Glomerular visceral epithelial cell (primary cell): ENCODE data around the gene GSC.
"Not testable (repeated sequence)": the region's sequence is repeated elsewhere in the genome, so short reads cannot be mapped to it uniquely, and the experiment has no call there.

ENCODE experiments used
- DNase-seq: peaks from one replicate; pipeline ENCODE4 v3.0.0-alpha.2; 2016; ENCODE audit errors: extremely low spot score

Gene GSC

DNA sequence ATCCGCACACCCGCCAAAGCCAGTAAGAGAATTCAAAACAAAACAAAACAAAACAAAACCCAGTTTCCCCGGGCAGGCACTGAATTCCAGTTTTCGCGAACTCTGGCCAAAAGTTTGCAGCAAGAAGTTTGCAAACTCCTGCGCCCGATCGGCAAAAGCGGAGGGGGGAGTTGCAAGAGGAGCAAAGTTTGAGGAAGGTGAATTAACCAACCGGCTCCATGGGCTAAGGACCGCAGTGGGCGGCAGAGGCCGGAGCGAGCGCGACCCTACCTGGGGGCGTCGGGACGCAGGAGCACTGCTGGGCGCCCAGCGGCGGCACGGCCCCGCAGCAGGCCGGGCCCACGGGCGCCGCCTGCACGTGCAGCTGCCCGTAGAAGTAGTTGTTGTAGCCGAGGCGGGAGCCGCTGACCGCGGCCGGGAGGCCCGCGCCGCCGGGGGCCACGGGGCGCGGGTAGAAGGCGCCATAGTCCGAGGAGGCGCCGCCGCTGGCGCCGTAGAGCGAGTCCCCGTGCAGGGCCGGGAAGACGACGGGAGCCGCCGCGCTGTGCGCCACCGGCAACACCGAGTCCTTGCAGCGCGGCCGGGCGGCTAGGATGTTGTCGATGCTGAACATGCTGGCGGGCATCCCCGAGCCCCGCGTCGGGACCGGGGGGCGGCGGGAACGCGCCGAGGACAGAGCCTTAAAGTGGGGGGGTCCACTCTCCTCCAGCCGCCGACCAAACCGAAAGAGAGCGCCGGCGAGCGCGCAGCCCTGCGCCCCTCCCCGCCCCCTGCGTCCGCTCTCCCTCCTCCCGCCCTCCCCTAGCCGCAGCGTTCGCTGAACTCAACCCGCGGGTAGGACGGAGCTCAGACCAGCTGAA lies at the start of gene GSC:
GSC (minus strand) TSS at position 723 of the 860 bp plus-strand sequence; CDS start at position 625, 98 bp downstream.
- no peak for DNase-seq

DNA sequence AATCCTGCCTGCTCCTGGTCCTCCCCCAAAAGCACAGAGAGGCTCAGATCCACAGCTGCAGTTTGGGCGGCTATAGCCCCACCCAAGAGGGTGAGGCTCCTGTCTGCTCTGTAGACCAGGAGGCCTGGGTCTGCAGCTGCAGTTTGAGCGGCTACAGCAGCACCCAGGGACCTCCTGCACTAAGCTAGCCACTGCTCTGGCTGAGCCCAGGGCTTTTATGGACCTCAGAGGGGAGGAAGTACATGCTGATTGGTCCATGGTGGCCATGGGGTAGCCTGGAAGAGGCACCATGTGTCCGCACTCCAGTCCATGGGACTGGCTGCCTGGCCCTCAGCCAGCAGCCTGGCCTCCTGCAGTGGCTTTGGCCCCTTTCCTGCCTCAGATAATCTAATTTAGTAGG lies 49.6 kb upstream of the GSC start:
- no peak for DNase-seq

DNA sequence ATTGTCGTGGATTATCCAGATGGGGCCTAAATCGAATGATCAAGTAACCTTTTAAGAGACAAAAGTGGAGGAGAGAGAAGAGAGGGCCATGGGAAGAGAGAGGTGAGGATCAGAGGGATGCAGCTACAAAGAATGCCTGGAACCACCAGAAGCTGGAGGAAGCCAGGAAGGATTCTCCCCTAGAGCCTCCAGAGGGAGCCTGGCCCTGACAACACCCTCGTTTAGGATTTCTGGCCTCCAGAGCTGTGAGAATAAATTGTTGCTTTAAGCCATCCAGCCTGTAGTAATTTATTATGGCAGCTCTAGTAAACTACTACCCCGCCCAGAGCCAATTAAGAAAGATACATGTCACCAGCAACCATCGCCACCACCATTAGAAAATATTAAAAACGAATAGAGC lies 46.2 kb upstream of the GSC start:
- DNase-seq = no peak

DNA sequence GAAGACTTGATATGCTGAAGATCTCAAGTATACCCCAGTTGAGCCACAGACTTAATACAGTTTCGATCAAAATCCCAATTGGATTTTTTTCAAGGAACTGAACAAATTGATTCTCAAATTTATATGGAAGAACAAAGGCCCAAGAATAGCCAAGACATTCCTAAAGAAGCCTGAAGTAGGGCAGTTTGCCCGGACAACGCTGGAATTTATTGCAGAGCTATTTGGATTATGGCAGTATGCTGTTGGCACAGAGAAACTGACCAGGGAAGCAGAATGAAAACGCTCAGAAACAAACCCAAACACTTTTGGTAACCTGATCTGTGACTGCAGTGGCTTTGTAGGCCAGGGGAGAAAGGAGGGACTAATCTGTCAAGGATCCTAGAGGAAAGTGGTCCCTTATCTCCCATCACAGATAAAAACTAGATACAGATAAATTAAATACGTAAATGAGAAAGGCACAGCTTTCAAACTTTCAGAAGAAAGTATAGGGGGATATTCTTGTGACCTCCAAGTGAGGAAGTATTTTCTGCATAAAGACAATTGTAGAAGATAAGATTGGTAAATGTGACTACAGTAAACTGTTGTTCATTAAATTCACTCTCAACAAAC lies 35.9 kb upstream of the GSC start:
- no peak for DNase-seq

DNA sequence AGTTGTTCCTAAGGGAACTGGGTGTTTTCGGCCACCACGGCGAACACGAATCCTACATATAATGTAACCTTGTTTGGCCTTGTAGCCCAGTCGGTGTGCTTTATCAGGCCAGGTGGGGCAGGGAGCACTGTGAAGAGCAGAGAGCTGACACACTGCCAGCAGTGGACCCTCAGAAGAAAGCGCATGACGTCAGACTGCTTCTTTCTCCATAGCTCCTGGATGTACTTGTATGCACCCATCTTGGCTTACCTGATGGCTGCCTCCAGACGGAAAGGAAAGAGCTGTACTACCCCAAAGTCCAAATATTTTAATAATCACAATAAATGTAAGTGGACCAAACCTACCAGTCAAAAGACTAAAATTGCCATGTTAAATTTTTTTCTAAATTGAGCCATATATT lies 31.3 kb upstream of the GSC start:
- DNase-seq = no peak

DNA sequence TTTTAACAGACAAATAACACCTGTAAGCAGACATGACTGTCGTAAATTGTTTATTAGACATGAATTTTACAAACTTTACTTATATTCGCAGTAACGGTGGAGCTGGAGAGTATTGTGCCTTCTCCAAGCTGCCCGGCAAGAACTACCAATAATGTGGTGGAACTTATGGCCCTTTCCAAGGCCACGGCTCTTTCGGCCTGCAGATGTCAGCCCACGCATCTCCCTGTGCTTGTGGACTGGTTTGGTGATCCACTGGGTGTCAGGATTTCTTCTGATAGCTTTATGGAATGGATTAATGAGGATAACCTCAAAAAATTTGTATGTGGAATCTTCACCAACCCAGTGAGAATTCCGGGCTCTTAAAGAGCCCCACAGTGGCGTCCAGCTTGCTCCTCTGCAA lies 30.9 kb upstream of the GSC start:
- DNase-seq = not testable (repeated sequence)

DNA sequence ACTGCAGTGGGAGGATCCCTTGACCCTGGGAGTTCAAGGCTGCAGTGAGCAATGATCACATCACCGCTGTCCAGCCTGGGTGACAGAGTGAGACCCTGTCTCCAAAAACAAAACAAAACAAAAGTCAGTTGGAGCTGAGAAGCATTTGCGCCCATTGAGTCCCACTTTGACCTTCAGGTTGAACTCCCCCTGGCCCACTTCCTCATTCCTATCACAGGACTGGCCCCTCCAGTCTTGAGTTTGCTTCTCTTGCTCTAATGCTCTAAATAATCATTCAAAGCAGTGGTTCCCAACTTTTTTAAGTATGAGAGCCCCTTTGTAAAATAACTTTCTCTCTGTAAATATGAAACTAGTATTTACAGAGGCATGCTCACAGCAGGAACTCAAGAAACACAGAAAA lies 28.0 kb upstream of the GSC start:
- no peak for DNase-seq

DNA sequence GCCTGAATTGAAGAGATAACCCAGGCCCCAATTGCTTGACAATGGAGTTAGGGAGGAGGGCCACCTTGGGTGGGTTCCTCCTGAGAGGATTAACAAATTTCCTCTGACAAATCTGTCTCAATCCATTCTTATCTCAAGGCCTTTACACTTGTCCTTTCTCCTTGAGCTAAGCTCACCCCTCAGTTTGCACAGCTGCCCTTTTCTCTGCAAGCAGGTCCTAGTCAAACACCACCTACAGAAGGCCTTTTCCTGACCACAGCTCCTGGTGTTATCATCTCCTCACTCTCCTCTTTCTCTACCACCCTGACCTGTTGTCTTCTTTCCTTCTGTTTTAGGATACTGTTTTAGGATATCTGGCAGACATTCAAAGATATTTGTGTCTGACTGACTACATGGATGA lies 26.4 kb upstream of the GSC start:
- no peak for DNase-seq

DNA sequence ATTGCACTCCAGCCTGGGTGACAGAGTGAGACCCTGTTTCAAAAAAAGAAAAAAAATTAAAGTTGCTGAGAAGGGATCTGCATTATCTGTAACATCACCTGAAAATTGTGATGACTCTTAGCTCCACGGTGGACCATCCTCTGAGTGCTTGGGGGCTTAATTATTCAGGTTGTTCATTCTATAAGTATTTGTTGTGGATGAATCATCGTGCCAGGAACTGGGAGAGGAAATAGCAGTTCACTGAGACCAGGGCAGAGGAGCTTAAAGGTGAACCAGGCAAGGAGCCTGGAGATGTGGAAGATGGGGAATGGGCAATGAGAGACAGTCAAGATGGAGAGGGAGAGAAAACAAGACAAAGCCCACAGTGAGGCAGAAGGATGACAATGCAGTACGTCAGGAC lies 25.5 kb upstream of the GSC start:
- DNase-seq = no peak

DNA sequence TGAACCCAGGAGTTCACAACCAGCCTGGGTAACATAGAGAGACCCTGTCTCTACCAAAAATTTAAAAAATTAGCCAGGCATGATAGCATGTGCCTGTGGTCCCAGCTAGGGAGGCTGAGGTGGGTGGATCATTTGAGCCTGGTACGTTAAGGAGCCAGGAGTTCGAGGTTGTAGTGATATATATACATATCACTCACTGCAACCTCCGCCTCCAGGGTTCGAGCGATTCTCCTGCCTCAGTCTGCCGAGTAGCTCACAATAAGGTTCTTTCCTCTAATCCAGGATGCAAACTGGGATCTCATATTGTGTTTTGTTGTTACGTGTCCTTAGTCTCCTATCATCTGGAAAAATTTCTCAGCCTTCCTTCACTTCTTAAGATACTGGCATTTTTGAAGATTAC lies 24.0 kb upstream of the GSC start:
- DNase-seq = no peak

DNA sequence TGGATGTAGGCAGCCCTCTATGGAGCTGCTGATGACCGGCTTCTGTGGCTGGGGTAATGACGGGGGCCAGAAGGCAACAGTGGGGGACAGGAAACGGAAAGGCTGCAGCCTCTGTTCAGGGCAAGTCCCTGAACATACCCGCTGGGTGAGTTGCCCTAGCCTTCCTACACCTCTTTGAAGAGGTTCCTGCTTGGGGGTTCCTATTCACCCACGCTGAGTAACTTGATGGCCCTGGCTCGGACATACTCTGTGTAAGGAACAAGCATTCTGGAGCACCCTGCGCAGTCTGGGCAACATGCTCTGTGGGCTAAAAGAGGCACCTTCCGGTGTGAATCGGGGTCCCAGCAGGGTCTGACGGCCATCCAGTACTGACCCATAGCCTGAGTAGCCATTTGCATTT lies 17.7 kb upstream of the GSC start:
- DNase-seq = no peak

DNA sequence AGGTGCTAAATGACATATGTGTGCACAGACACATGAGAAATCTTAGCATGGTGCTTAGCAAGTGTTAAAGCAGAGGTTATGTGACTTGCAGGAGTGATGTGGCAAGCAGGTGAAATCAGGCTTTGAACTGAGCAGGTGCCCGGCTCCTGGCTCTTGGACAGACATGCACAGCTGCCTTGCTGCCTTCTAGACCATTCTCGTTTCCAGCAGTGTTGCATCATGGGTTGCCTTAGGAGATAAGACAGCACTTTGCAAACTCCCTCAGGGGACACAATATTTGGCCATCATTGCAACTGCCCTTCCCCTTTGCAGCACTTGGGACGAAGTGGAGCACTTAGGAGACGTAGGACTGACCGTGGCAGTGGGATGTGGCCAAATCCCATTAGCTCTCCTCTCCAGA lies 17.2 kb upstream of the GSC start:
- no peak for DNase-seq

DNA sequence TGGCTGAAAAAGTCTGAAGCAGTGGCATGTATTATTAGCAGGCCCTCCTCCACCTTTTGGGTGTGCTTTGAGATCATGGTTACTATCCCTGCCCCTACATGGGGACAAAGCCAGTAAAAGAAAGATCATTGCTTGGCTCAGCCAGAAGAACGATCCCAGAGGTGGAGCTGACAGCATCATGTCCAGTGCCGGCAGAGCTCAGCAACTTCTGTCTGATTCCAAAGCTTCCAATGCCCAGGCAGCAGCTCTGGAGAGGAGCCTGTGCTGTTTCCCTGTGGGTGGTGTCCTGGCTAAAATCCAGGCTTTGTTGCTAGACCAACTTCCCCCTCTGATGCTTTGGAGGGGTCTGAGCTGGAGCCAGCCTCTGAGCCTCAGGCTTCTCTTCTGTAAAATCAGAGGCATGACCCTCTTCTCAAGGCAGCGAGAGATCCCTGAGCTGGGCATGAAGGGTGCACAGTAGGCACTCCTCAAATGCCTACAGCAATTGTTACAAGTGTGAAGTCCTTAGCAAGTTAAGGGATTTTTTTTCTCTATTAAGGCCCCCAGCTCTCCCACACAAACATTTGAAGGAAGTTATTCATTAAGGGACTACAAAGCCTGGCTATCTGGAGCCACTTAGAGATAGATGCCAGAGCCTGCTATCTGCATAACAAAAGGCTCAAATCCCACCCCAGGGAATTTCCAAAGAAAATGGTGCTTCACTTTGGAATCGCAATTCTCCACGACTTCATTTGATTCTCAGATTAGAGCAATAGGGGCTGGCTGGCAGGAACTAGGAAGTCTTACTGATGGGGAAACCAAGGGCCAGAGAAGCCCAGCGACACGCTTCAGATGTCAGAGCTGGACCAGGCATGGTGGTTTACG lies 10.9 kb upstream of the GSC start:
- no peak for DNase-seq

DNA sequence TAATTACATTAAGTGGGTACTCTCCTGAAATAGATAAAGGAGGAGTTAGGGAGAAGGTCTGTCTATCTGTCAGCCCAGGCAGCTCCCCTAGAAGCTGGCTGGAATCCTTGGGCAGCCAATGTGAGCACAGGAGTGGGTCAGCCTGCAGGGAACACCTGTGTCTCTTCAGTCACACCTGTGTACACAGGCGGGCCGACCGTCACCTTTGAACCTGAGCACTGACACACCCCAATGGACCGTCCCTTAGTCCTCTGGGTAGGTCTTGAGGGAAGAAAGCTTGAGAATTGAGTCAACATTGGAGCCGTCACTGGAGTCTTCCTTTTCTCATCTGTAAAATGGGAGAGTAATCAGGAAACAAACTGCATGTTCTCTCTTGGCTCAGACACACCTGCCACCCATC lies 9.8 kb upstream of the GSC start:
- no peak for DNase-seq

DNA sequence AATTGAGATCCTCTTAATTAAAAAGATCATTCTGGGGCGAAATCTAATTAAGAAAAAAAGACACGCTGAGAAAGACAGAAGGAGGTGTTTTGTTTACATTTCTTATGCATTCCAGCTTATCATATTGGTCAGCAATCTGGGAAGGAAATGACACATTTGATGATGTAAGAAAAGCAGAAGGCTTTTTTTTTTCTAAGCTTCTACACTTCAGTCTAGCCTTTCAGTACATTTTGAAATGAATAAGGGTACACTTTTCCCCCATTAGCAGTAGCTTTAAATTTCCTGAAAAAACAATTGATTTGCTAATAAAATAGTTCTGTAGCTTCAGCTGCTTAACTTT lies 5.9 kb upstream of the GSC start:
- no peak for DNase-seq

DNA sequence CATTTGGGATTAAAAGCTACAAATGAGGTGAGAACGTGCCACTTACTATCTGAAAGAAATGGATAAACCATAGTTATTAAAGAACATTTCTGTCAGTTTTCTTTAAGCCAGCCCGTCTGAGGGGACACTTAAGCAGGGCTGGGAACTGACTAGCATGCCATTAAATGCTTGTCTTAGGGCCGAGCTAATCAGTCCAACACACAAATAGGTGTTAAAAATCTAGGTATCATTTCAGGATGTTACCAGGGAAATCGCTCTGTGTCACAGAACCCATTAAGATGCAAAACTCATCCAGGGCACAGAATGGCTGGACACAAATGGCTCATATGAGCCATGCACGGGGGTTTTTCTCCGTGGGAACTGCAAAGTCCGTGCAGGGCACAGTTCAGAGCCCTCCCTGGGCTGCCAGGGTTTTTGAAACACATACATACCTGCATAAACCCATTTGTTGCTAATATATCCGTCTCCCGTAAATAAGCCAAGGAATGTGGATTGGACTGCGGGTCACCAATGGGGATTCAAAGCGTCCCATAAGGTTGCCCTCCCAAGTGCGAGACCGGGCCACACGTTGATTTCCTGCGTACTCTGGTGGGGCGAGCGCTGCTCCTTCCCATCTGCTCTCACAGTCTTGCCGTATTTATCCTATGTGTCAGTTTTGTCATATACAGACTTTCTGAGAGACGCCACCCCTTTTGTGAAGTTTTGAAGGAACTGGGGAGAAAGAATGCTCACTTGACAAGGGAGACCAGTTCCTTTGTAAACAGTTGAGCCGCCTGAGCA lies 5.4 kb upstream of the GSC start:
- no peak for DNase-seq

DNA sequence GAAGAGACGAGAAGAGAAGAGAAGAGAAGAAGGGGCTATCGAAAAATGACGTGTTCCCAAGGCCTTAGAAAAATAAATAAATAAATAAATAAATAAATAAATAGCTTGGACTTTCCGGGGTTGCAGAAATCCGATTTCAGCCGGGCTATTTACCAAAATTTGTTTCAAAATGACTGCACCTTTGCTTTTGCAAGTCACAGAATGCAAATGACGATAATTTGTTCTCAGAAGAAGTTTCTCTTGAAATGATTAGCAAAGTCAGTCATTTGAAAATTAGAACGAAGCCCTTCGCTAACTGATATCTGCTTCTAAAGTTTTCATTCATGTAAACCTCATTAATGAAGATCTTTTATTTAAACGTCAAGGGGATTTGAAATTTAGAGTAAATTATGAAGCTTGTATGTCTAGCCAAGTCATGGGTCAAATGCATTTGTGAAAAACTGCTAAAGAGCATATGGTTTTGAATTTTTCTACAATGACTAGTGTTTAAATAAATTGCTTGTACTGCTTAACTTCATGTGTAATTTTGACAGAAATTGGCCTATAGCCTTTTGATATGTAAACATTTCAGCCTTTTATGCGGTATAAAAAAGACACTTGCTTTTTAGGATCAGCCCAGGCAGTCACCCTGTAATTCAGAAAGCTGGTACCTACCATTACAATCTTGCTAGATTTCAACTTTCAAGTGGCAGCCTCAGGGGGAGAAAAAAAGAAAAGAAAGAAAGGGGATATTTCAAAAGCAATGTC lies 4.6 kb upstream of the GSC start:
- DNase-seq = no peak

DNA sequence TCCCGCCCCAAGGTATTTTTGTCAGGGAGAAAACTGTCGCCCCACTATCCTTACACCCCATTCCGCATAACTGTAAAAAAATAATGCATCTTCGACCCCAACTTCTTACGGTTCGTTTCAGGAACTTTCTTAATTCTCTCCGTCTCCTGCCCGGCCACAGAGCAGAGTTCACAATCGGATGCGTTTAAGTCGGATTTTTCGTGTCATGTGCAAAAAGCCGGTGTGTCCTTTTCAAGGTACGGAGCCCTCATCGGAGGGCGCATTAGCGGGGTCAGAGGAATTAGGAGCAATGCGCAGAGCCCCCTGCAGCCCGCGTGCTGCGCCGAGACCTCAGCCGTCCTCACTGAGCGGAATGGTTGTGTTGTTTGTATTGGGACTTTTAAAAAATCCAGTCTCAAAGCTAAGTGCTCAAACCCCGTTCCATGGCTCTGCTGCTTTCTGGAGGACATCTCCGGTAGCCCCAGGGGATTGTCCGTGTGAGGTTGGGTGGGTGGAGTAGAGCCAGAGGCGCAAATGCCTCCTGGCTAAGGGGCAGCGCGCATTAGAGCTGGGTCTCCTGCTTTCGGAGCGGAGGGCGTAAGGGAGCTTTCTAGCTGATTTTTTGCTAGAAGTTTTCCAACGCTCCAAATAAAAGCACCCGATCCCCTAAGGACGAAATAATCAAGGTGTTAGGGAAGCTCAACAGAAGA lies 3.9 kb upstream of the GSC start:
- no peak for DNase-seq

DNA sequence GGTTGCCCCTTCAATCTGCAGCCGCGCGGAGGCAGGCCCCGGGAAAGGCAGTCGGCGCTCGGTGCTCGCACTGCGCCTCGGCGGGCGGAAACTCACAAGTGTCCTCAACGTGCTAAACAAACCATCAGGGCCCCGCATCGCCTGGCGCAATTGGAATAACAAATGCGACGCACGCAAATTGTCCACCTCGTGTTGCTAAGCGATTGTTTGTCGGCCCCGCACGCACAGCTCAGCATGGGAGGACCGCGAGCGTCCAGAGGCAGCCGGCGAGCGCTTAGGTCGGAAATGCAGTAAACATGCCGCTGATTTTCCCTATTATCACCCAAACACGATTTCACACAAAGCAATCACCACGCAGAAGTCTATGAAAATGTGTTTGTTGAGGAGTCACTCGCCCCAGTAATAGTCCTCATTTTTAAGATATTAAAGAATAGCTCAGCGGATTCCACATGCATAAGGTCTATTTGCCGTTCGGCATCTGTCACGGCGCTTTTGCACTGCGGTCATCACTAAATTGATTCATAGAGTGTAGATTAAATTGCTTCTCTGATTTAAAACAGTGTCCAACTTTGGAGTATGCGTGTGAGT lies 3.2 kb upstream of the GSC start:
- DNase-seq = no peak

DNA sequence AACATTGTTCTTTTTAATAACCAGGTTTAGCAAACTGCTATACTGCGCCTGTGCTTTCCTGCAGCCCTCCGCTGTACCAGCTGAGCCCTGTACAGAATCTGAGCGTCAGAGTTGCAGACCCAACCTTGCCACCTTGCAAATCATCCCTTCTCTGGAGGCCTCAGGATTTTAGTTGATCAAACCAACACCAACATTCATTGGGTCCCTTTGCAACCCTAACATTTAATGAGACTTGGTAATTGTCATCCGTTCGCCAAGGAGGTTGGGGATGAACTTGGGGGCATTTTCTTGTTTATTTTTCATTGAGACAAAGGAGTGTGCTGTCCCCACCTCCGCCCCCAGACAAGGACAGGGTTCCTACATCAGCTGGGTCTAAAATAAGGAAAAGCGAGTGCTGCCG lies 2.6 kb upstream of the GSC start:
- DNase-seq = no peak
